Measurements from ENCODE around the gene SLC4A8. TPM values are rescaled to one million over a fixed set of nuclear protein-coding genes. Genes with fewer than 3 reads are reported as not detected.

SLC4A8 gene
- total RNA-seq, 1 donor from 2014 or later, result 1.0 TPM

- H3K27me3 ChIP-seq (ENCODE audit: control insufficient read depth, insufficient read depth, low read length), result no peaks in the 10 kb centered on the region
- H3K4me3 ChIP-seq (ENCODE audit: low read depth, low read length), result no peak overlapping the region
- TF ChIP-seq CTCF (IDR thresholded peaks at IDR 0.05; ENCODE audit: insufficient read depth, low read length, poor library complexity, severe bottlenecking), result no peak
- H3K36me3 ChIP-seq (ENCODE audit: control insufficient read depth, insufficient read depth, low read length), result no peaks in the 10 kb centered on the region
- DNase-seq (ENCODE audit: low read depth), result no peak
Observed at GRCh38 chr12:51504851-51505250, 80.2 kb downstream of the SLC4A8 start.

- Histone ChIP-seq H3K27me3 (ENCODE audit: control insufficient read depth, insufficient read depth, low read length) (no peaks in the 10 kb centered on the region), H3K4me3 (ENCODE audit: low read depth, low read length) (no peak overlapping the region), H3K36me3 (ENCODE audit: control insufficient read depth, insufficient read depth, low read length) (no peaks in the 10 kb centered on the region)
- no peak for TF ChIP-seq CTCF (IDR thresholded peaks at IDR 0.05; ENCODE audit: insufficient read depth, low read length, poor library complexity, severe bottlenecking)
- no peak for DNase-seq (ENCODE audit: low read depth)
Observed at GRCh38 chr12:51505360-51506105, 80.9 kb downstream of the SLC4A8 start.

- Histone ChIP-seq H3K27me3 (ENCODE audit: control insufficient read depth, insufficient read depth, low read length) (no peaks in the 10 kb centered on the region), H3K36me3 (ENCODE audit: control insufficient read depth, insufficient read depth, low read length) (no peaks in the 10 kb centered on the region), H3K4me3 (ENCODE audit: low read depth, low read length) (no peak overlapping the region)
- no peak for TF ChIP-seq CTCF (IDR thresholded peaks at IDR 0.05; ENCODE audit: insufficient read depth, low read length, poor library complexity, severe bottlenecking)
- no peak for DNase-seq (ENCODE audit: low read depth)
Observed at GRCh38 chr12:51507178-51507577, 82.5 kb downstream of the SLC4A8 start.

GRCh38 chr12:51508285-51508684, 83.7 kb downstream of the SLC4A8 start:
- no peak for TF ChIP-seq CTCF (IDR thresholded peaks at IDR 0.05; ENCODE audit: insufficient read depth, low read length, poor library complexity, severe bottlenecking)
- DNase-seq (ENCODE audit: low read depth), result no peak
- H3K36me3 ChIP-seq (ENCODE audit: control insufficient read depth, insufficient read depth, low read length), result no peaks in the 10 kb centered on the region
- H3K27me3 ChIP-seq (ENCODE audit: control insufficient read depth, insufficient read depth, low read length), result no peaks in the 10 kb centered on the region
- no peak overlapping the region for H3K4me3 ChIP-seq (ENCODE audit: low read depth, low read length)

GRCh38 chr12:51511546-51512260, 87.1 kb downstream of the SLC4A8 start:
- Histone ChIP-seq H3K27me3 (ENCODE audit: control insufficient read depth, insufficient read depth, low read length) (no peaks in the 10 kb centered on the region), H3K36me3 (ENCODE audit: control insufficient read depth, insufficient read depth, low read length) (no peaks in the 10 kb centered on the region), H3K4me3 (ENCODE audit: low read depth, low read length) (no peak overlapping the region)
- no peak for TF ChIP-seq CTCF (IDR thresholded peaks at IDR 0.05; ENCODE audit: insufficient read depth, low read length, poor library complexity, severe bottlenecking)
- DNase-seq (ENCODE audit: low read depth), result no peak
